NOMO-1 (cell line): Measurements from ENCODE around the gene SCGB1D2.
A peak's percentile ranks its signal among the peaks of the same experiment; 100 is the strongest.

Experiments
- DNase-seq, 2 experiments: peaks; one replicate each; lab custom pipeline; 2025; ENCODE audit not compliant: unreplicated experiment in 2 of 2; lab: John Stamatoyannopoulos, UW

SCGB1D2 gene

DNA sequence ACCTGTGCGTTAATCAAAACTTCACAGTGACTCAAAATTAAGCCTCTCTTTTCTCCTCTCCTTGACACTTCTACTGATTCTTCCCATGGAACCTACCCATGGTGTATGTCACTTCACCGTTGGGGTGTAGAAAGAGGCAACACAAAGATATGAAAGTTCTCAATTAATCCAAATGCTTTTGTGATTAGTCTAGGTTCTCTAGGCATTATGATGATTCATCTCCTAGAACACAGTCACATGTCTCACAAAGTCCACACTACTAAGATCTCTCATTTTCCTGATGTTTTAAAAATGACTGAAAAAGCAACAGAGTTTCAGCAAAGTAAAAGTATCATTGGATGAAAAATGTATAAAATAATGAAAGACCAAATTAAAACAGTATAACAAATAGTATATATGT, 14.2 kb downstream of the SCGB1D2 start:
- no peak for DNase-seq

DNA sequence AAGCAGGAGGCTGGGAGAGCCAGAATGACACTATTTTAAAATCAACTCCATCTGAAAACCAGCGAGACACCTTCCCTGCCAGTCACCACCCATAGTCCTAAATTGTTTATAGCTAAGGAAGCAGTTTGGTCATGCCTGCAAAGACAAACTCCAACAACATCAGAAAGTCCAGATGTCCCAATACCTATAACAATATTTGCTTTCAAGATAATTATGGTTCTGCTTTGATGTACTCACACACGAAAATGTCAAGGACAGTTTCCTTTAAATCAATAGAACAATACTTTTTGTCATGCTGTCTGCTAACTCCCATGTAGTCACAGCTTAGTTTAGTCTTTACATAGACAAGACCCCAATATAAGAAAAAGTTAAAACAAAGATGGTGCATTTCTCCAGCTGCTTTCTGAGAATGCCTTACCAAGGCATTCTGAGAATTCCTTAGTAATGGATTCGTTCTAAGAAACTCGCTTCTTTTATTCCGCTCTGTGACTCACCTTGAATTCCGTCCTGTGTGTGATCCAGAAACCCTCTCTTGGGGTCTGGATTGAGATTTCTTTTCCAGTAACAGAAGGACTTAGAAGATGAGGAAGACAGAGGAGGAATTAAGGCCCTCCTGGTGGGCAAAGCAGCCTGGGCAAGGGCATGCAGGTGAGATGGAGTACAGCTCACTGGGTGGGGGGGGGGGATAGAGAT, 18.4 kb downstream of the SCGB1D2 start:
- no peak for DNase-seq

DNA sequence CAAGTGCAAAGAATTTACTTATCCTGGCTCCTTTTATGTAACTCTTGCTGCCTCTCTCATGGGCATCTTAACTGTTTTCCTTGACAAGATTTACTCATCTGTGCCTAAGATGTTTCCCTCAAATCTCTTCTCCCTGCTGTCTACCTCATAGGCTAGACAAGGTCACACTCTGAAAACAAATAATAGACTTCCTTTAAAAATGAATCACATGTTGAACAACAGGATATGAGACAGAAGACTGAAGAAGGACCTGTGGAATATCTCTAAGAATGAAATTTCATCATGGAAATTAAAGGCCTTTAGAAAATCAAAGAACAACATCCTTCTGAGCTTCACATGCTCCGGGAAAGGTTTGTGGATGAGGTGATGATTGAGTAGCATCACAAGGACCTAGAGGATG, 22.0 kb downstream of the SCGB1D2 start:
- no peak for DNase-seq

GRCh38 chr11:62266558-62266957, 24.5 kb downstream of the SCGB1D2 start:
- DNase-seq: no peak

- DNase-seq: no peak
Observed at GRCh38 chr11:62267050-62267449, 25.0 kb downstream of the SCGB1D2 start.

GRCh38 chr11:62267576-62267975, 25.5 kb downstream of the SCGB1D2 start:
- DNase-seq: no peak

- no peak for DNase-seq
Observed at GRCh38 chr11:62269654-62270278, 27.7 kb downstream of the SCGB1D2 start, which contains the start of gene SCGB2A2. TSS of gene SCGB2A2 (plus strand) at chr11:62270158. CDS start at chr11:62270217, 59 bp downstream.

- no peak for DNase-seq
Observed at GRCh38 chr11:62273284-62273683, 31.2 kb downstream of the SCGB1D2 start.

GRCh38 chr11:62273789-62274275, 31.8 kb downstream of the SCGB1D2 start:
- DNase-seq: peak; percentile 57 to 69

DNA sequence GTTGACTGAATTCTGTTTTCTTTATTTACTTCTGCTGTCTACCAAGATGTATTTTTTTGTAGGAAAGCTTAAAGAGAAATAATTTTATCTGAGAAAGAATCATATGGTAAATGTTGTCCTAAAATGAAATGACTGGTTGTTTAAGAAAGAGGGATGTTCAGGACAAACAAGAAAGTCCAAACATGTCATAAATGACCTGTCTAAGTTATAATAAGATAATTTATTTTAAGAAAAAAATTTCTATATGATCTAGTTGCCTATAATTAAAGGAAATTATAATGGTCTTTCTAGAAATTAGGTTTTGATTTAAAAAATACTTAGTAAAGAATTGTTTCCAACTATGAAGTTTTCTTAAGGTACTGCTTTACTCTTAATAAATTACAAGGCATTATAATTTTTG, 38.4 kb downstream of the SCGB1D2 start:
- no peak for DNase-seq
